Measurements from ENCODE around the gene XRN2. TPM values are rescaled to one million over a fixed set of nuclear protein-coding genes. Genes with fewer than 3 reads are reported as not detected.

The XRN2 gene
- polyA plus RNA-seq, 1 donor from 2014 or later = 142 TPM

DNA sequence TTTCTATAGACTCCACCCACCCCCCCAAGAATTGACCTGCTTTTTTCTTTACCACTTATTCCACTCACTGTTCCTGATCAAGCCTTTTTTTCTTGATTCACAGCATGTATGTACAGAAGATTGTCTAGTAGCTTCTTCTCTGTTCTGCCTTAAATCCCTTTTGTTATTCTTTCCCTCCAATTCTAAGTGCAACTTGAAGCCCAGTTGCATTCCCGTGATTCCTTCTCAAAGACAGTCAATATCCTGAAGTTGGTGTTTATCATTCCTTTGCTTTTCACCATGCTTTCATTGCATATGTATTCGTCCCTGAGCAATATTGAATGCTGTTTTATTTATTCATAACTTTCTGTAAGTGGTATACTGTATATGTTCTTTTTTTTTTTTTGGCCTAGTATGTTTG is 21.0 kb downstream of the XRN2 start:
- H3K27me3 ChIP-seq (ENCODE audit: insufficient read depth, low read depth, low read length) = no peaks in the 10 kb centered on the region
- H3K79me2 ChIP-seq (replicated peaks; ENCODE audit: insufficient read depth, low read length) = peaks cover 88% of the 10 kb centered on the region
- H4K20me1 ChIP-seq (ENCODE audit: insufficient read depth) = peaks cover 12% of the 10 kb centered on the region
- no peak overlapping the region for H3K27ac ChIP-seq (ENCODE audit: low read length)
- H3K9me3 ChIP-seq (ENCODE audit: low read length) = no peaks in the 10 kb centered on the region
- no peaks in the 10 kb centered on the region for H3F3A ChIP-seq (ENCODE audit: insufficient read depth, low read length, poor library complexity, severe bottlenecking)
- no peaks in the 10 kb centered on the region for H3K9me2 ChIP-seq (ENCODE audit: insufficient read depth, low read length)
- H3K9ac ChIP-seq (ENCODE audit: low read length) = no peak overlapping the region
- TF ChIP-seq, protein P1, sequence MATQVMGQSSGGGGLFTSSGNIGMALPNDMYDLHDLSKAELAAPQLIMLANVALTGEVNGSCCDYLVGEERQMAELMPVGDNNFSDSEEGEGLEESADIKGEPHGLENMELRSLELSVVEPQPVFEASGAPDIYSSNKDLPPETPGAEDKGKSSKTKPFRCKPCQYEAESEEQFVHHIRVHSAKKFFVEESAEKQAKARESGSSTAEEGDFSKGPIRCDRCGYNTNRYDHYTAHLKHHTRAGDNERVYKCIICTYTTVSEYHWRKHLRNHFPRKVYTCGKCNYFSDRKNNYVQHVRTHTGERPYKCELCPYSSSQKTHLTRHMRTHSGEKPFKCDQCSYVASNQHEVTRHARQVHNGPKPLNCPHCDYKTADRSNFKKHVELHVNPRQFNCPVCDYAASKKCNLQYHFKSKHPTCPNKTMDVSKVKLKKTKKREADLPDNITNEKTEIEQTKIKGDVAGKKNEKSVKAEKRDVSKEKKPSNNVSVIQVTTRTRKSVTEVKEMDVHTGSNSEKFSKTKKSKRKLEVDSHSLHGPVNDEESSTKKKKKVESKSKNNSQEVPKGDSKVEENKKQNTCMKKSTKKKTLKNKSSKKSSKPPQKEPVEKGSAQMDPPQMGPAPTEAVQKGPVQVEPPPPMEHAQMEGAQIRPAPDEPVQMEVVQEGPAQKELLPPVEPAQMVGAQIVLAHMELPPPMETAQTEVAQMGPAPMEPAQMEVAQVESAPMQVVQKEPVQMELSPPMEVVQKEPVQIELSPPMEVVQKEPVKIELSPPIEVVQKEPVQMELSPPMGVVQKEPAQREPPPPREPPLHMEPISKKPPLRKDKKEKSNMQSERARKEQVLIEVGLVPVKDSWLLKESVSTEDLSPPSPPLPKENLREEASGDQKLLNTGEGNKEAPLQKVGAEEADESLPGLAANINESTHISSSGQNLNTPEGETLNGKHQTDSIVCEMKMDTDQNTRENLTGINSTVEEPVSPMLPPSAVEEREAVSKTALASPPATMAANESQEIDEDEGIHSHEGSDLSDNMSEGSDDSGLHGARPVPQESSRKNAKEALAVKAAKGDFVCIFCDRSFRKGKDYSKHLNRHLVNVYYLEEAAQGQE (IDR thresholded peaks at IDR 0.05; ENCODE audit: borderline replicate concordance) = no peak
- TF ChIP-seq, protein P2, sequence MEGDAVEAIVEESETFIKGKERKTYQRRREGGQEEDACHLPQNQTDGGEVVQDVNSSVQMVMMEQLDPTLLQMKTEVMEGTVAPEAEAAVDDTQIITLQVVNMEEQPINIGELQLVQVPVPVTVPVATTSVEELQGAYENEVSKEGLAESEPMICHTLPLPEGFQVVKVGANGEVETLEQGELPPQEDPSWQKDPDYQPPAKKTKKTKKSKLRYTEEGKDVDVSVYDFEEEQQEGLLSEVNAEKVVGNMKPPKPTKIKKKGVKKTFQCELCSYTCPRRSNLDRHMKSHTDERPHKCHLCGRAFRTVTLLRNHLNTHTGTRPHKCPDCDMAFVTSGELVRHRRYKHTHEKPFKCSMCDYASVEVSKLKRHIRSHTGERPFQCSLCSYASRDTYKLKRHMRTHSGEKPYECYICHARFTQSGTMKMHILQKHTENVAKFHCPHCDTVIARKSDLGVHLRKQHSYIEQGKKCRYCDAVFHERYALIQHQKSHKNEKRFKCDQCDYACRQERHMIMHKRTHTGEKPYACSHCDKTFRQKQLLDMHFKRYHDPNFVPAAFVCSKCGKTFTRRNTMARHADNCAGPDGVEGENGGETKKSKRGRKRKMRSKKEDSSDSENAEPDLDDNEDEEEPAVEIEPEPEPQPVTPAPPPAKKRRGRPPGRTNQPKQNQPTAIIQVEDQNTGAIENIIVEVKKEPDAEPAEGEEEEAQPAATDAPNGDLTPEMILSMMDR (IDR thresholded peaks at IDR 0.05; ENCODE audit: poor library complexity, severe bottlenecking) = no peak
- TF ChIP-seq TAF1 (IDR thresholded peaks at IDR 0.05; ENCODE audit: low read depth) = no peak
- TF ChIP-seq EZH2 (IDR thresholded peaks at IDR 0.05; ENCODE audit: borderline replicate concordance, insufficient read depth, low read length, poor library complexity, severe bottlenecking) = no peak
- no peak overlapping the region for H3K4me3 ChIP-seq (ENCODE audit: low read length)
- H2AFZ ChIP-seq (ENCODE audit: low read depth, low read length) = no peak overlapping the region
- no peaks in the 10 kb centered on the region for H3K36me3 ChIP-seq (ENCODE audit: insufficient read depth, low read length)
- no peak overlapping the region for H3K4me2 ChIP-seq (ENCODE audit: low read length)

DNA sequence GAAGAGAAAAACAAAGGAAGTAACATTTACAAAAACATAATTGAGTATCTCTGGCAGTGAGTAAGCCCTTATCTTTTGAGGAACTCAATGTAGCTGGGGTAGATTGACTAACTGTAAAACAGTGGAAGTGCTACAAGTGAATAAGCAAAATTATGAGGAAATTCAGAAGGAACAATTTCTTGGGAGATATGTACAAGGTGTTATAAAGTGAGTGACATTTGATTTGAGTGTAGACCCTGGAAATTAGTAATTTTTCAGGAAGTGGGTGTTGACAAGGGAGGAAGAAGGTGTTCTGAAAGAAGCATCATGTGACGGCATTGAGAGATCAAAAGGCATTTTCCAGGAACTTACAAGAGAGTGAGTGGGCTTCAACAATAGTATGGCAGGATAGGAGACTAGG is 22.2 kb downstream of the XRN2 start:
- peaks cover 12% of the 10 kb centered on the region for H4K20me1 ChIP-seq (ENCODE audit: insufficient read depth)
- TF ChIP-seq TAF1 (IDR thresholded peaks at IDR 0.05; ENCODE audit: low read depth) (no peak), EP300 (conservative IDR thresholded peaks at IDR 0.05; ENCODE audit: poor library complexity, severe bottlenecking) (no peak), MXI1 (conservative IDR thresholded peaks at IDR 0.05; ENCODE audit: poor library complexity, severe bottlenecking) (no peak), EZH2 (IDR thresholded peaks at IDR 0.05; ENCODE audit: borderline replicate concordance, insufficient read depth, low read length, poor library complexity, severe bottlenecking) (no peak), POLR2AphosphoS5 (IDR thresholded peaks at IDR 0.05) (no peak), SMC3 (conservative IDR thresholded peaks at IDR 0.05; ENCODE audit: poor library complexity) (no peak)
- TF ChIP-seq, protein P1 (IDR thresholded peaks at IDR 0.05; ENCODE audit: borderline replicate concordance) = no peak

More for the DNA sequence above, 22.2 kb downstream of the XRN2 start:
- Histone ChIP-seq H3K27ac (ENCODE audit: low read length) (no peak overlapping the region), H3K4me3 (ENCODE audit: low read length) (no peak overlapping the region), H2AFZ (ENCODE audit: low read depth, low read length) (no peak overlapping the region), H3K9me3 (ENCODE audit: low read length) (no peaks in the 10 kb centered on the region), H3F3A (ENCODE audit: insufficient read depth, low read length, poor library complexity, severe bottlenecking) (no peaks in the 10 kb centered on the region), H3K9me2 (ENCODE audit: insufficient read depth, low read length) (no peaks in the 10 kb centered on the region), H3K79me2 (replicated peaks; ENCODE audit: insufficient read depth, low read length) (peaks cover 79% of the 10 kb centered on the region), H3K4me2 (ENCODE audit: low read length) (no peak overlapping the region), H3K36me3 (ENCODE audit: insufficient read depth, low read length) (no peaks in the 10 kb centered on the region), H3K27me3 (ENCODE audit: insufficient read depth, low read depth, low read length) (no peaks in the 10 kb centered on the region), H3K9ac (ENCODE audit: low read length) (no peak overlapping the region)

All from neural cell (in vitro differentiated cells).